Kidney capillary endothelial cell (primary cell): ENCODE data around the gene PVALB.
A peak's percentile ranks its signal among the peaks of the same experiment; 100 is the strongest.

Experiments used
- DNase-seq: peaks from one replicate; pipeline ENCODE4 v3.0.0-alpha.2; 2018; ENCODE audit warnings: low spot score

The PVALB gene

GRCh38 chr22:36816636-36817524, at the start of gene PVALB:
TSS of gene PVALB (minus strand) at chr22:36817035. CDS start at chr22:36817005, 30 bp downstream.
- peak; percentile 46 for DNase-seq

GRCh38 chr22:36865346-36865745, 48.5 kb upstream of the PVALB start:
- DNase-seq: peak; percentile 55

GRCh38 chr22:36864454-36865215, 47.8 kb upstream of the PVALB start:
- no peak for DNase-seq

GRCh38 chr22:36863979-36864378, 47.1 kb upstream of the PVALB start:
- DNase-seq: no peak

GRCh38 chr22:36863281-36863680, 46.4 kb upstream of the PVALB start:
- no peak for DNase-seq

GRCh38 chr22:36862251-36863242, 45.7 kb upstream of the PVALB start:
- DNase-seq: no peak

- DNase-seq: no peak
These were observed 44.2 kb upstream of the PVALB start, which contains the start of gene NCF4 for GRCh38 chr22:36860821-36861659. TSS of gene NCF4 (plus strand) at chr22:36861006. CDS start at chr22:36861172, 166 bp downstream.

GRCh38 chr22:36860438-36860820, 43.6 kb upstream of the PVALB start:
- DNase-seq: no peak

GRCh38 chr22:36860017-36860416, 43.2 kb upstream of the PVALB start:
- DNase-seq: no peak

- no peak for DNase-seq
These were observed 42.1 kb upstream of the PVALB start for GRCh38 chr22:36858966-36859365.

GRCh38 chr22:36858156-36858555, 41.3 kb upstream of the PVALB start:
- DNase-seq: no peak

GRCh38 chr22:36856792-36857135, 39.9 kb upstream of the PVALB start:
- no peak for DNase-seq

- peak; percentile 81 for DNase-seq
These were observed 39.4 kb upstream of the PVALB start for GRCh38 chr22:36856121-36856791.

- no peak for DNase-seq
These were observed 38.6 kb upstream of the PVALB start for GRCh38 chr22:36855478-36855877.

- peak; percentile 55 for DNase-seq
These were observed 36.7 kb upstream of the PVALB start for GRCh38 chr22:36853407-36854099.

GRCh38 chr22:36852056-36852973, 35.5 kb upstream of the PVALB start:
- no peak for DNase-seq

GRCh38 chr22:36850682-36851081, 33.8 kb upstream of the PVALB start:
- DNase-seq: no peak

- no peak for DNase-seq
These were observed 33.2 kb upstream of the PVALB start for GRCh38 chr22:36850056-36850455.

GRCh38 chr22:36846949-36847348, 30.1 kb upstream of the PVALB start:
- DNase-seq: no peak
